ENCODE data around the gene UBE2E2. TPM values are rescaled to one million over a fixed set of nuclear protein-coding genes. Genes with fewer than 3 reads are reported as not detected.

The UBE2E2 gene
- total and polyA plus RNA-seq, 2 donors (not counting 1 experiment from before 2014, with no cell fraction given), result 16.0 to 45.0 TPM

- ATAC-seq (ENCODE audit: low read depth), result no peak
- peaks cover 98% of the 10 kb centered on the region for H3K79me2 ChIP-seq (ENCODE audit: control insufficient read depth, insufficient read depth, low read length)
Measured at GRCh38 chr3:23238156-23238555, 35.0 kb downstream of the UBE2E2 start.

GRCh38 chr3:23238578-23238977 is 35.5 kb downstream of the UBE2E2 start:
- 73% methylated on average over 2 of the region's 4 CpGs for WGBS (ENCODE audit: insufficient coverage)
- peaks cover 98% of the 10 kb centered on the region for H3K79me2 ChIP-seq (ENCODE audit: control insufficient read depth, insufficient read depth, low read length)
- no peaks in the 10 kb centered on the region for H3K36me3 ChIP-seq (replicated peaks in 1 of 2; ENCODE audit: control extremely low read depth in 1 of 2, control insufficient read depth in 1 of 2, extremely low read depth in 1 of 2, insufficient read depth in 2 of 2, low read length in 1 of 2)
- no peak overlapping the region for H3K9ac ChIP-seq (ENCODE audit: low read length)
- H3K4me1 ChIP-seq (ENCODE audit: control insufficient read depth in 2 of 2, insufficient read depth in 2 of 2, low read length in 2 of 2), result peaks cover 12 to 17% of the 10 kb centered on the region in 2 donors
- Mint-ChIP-seq H3K27me3 (no peaks in the 10 kb centered on the region), H3K4me1 (peaks cover 68% of the 10 kb centered on the region), H3K27ac (no peak overlapping the region), H3K9me3 (ENCODE audit: insufficient read depth) (no peaks in the 10 kb centered on the region), H3K4me3 (no peak overlapping the region)
- no peak overlapping the region for H2AFZ ChIP-seq (ENCODE audit: insufficient read depth, low read depth, low read length, poor library complexity, severe bottlenecking)
- peaks cover 65% of the 10 kb centered on the region for H4K20me1 ChIP-seq (ENCODE audit: control insufficient read depth, insufficient read depth, low read length, poor library complexity, severe bottlenecking)
- ATAC-seq (ENCODE audit: low read depth) (no peak), DNase-seq (no peak)
- TF ChIP-seq CTCF (IDR thresholded peaks at IDR 0.05) (no peak), EZH2 (IDR thresholded peaks at IDR 0.05; ENCODE audit: borderline replicate concordance, insufficient read depth, low read depth, low read length, poor library complexity, severe bottlenecking) (no peak)
- no peak overlapping the region for H3K27ac ChIP-seq (ENCODE audit: low read length in 2 of 2)
- H3K27me3 ChIP-seq (replicated peaks in 1 of 4; ENCODE audit: control extremely low read depth in 1 of 4, control insufficient read depth in 3 of 4, insufficient read depth in 4 of 4, low read length in 3 of 4), result no peaks in the 10 kb centered on the region
- H3K4me3 ChIP-seq (ENCODE audit: control extremely low read depth in 1 of 5, extremely low read depth in 1 of 5, insufficient read depth in 1 of 5, low read depth in 2 of 5, low read length in 4 of 5), result no peak overlapping the region
- intact Hi-C loops (cut with micrococcal nuclease), result no loop called here
- ChIA-PET CTCF (no interaction called here), POLR2A (no interaction called here)
- no peaks in the 10 kb centered on the region for H3K9me3 ChIP-seq (ENCODE audit: control extremely low read depth in 1 of 3, control insufficient read depth in 2 of 3, insufficient read depth in 1 of 3, low read length in 2 of 3)
- no peak overlapping the region for H3K4me2 ChIP-seq (replicated peaks; ENCODE audit: low read depth, low read length, poor library complexity, severe bottlenecking)

More at GRCh38 chr3:23238156-23238555, 35.0 kb downstream of the UBE2E2 start:
- Histone ChIP-seq H3K4me1 (ENCODE audit: control insufficient read depth in 2 of 2, insufficient read depth in 2 of 2, low read length in 2 of 2) (peaks cover 12 to 17% of the 10 kb centered on the region in 2 donors), H3K4me3 (ENCODE audit: control extremely low read depth in 1 of 5, extremely low read depth in 1 of 5, insufficient read depth in 1 of 5, low read depth in 2 of 5, low read length in 4 of 5) (no peak overlapping the region), H3K27ac (ENCODE audit: low read length in 2 of 2) (no peak overlapping the region), H2AFZ (ENCODE audit: insufficient read depth, low read depth, low read length, poor library complexity, severe bottlenecking) (no peak overlapping the region), H4K20me1 (ENCODE audit: control insufficient read depth, insufficient read depth, low read length, poor library complexity, severe bottlenecking) (peaks cover 66% of the 10 kb centered on the region), H3K9me3 (ENCODE audit: control extremely low read depth in 1 of 3, control insufficient read depth in 2 of 3, insufficient read depth in 1 of 3, low read length in 2 of 3) (no peaks in the 10 kb centered on the region), H3K36me3 (replicated peaks in 1 of 2; ENCODE audit: control extremely low read depth in 1 of 2, control insufficient read depth in 1 of 2, extremely low read depth in 1 of 2, insufficient read depth in 2 of 2, low read length in 1 of 2) (no peaks in the 10 kb centered on the region), H3K9ac (ENCODE audit: low read length) (no peak overlapping the region), H3K27me3 (replicated peaks in 1 of 4; ENCODE audit: control extremely low read depth in 1 of 4, control insufficient read depth in 3 of 4, insufficient read depth in 4 of 4, low read length in 3 of 4) (no peaks in the 10 kb centered on the region), H3K4me2 (replicated peaks; ENCODE audit: low read depth, low read length, poor library complexity, severe bottlenecking) (no peak overlapping the region)
- no peak overlapping the region for H3K4me3 Mint-ChIP-seq
- no peak overlapping the region for H3K27ac Mint-ChIP-seq
- no peaks in the 10 kb centered on the region for H3K9me3 Mint-ChIP-seq (ENCODE audit: insufficient read depth)
- CTCF ChIA-PET, result no interaction called here
- H3K4me1 Mint-ChIP-seq, result peaks cover 67% of the 10 kb centered on the region
- no peaks in the 10 kb centered on the region for H3K27me3 Mint-ChIP-seq
- POLR2A ChIA-PET, result no interaction called here
- intact Hi-C loops (cut with micrococcal nuclease), result no loop called here
- DNase-seq, result no peak
- whole genome bisulfite sequencing (ENCODE audit: insufficient coverage), result no CpG with 5 or more reads among the region's 2 CpGs
- no peak for TF ChIP-seq EZH2 (IDR thresholded peaks at IDR 0.05; ENCODE audit: borderline replicate concordance, insufficient read depth, low read depth, low read length, poor library complexity, severe bottlenecking)
- TF ChIP-seq CTCF (IDR thresholded peaks at IDR 0.05), result no peak

Data from B cell (primary cell).